Right renal cortex interstitium (tissue), 3 donors: ENCODE results near the gene COPS4. TPM values are rescaled to one million over a fixed set of nuclear protein-coding genes. Genes with fewer than 3 reads are reported as not detected.
"Not testable (repeated sequence)": the region's sequence is repeated elsewhere in the genome, so short reads cannot be mapped to it uniquely, and the experiment has no call there.

Source experiments
- DNase-seq, 3 donors: peaks; one replicate each; pipeline ENCODE4 v3.0.0-alpha.2; 2013; ENCODE audit warnings: low read depth in 3 of 3, low spot score in 2 of 3
- polyA plus RNA-seq, 3 donors: library from polyadenylated mRNA; unstranded; fragments of 120-200 nt; gene quantifications; one replicate each; pipeline ENCODE4 v1.2.1, GENCODE V29; 2013; ENCODE audit not compliant: insufficient read length in 3 of 3

The COPS4 gene
- polyA plus RNA-seq, 3 donors, result 84.7 to 95.5 (median 90.3) TPM

GRCh38 chr4:83022724-83023450 is 12.1 kb upstream of the COPS4 start:
- no peak for DNase-seq

- not testable (repeated sequence) for DNase-seq
Observed at GRCh38 chr4:83023599-83023998, 11.4 kb upstream of the COPS4 start.

GRCh38 chr4:83024233-83024632 is 10.8 kb upstream of the COPS4 start:
- no peak for DNase-seq

- DNase-seq, result no peak
Observed at GRCh38 chr4:83025563-83025962, 9.4 kb upstream of the COPS4 start.

GRCh38 chr4:83028976-83029375 is 6.0 kb upstream of the COPS4 start:
- DNase-seq, result no peak

- no peak for DNase-seq
Observed at GRCh38 chr4:83029688-83030087, 5.3 kb upstream of the COPS4 start.

GRCh38 chr4:83036991-83037665 is 2.1 kb downstream of the COPS4 start:
- DNase-seq, result no peak

- no peak for DNase-seq
Observed at GRCh38 chr4:83040269-83040668, 5.3 kb downstream of the COPS4 start.

- not testable (repeated sequence) for DNase-seq
Observed at GRCh38 chr4:83043157-83043556, 8.2 kb downstream of the COPS4 start.

- DNase-seq, result no peak
Observed at GRCh38 chr4:83043801-83044407, 8.9 kb downstream of the COPS4 start.

GRCh38 chr4:83046693-83047473 is 11.9 kb downstream of the COPS4 start:
- DNase-seq, result no peak

- DNase-seq, result not testable (repeated sequence)
Observed at GRCh38 chr4:83048781-83049180, 13.8 kb downstream of the COPS4 start.

GRCh38 chr4:83054928-83055327 is 19.9 kb downstream of the COPS4 start:
- no peak for DNase-seq

- DNase-seq, result no peak
Observed at GRCh38 chr4:83062739-83063138, 27.8 kb downstream of the COPS4 start.

- no peak for DNase-seq
Observed at GRCh38 chr4:83065266-83065665, 30.3 kb downstream of the COPS4 start.

- DNase-seq, result no peak
Observed at GRCh38 chr4:83067058-83067639, 32.2 kb downstream of the COPS4 start.

GRCh38 chr4:83071116-83071515 is 36.1 kb downstream of the COPS4 start:
- no peak for DNase-seq

GRCh38 chr4:83074086-83074704 is 39.2 kb downstream of the COPS4 start:
- peak in 2 of 3 donors; percentile 21 to 42 for DNase-seq

GRCh38 chr4:83074783-83075182 is 39.8 kb downstream of the COPS4 start:
- not testable (repeated sequence) for DNase-seq
